Endothelial cell of hepatic sinusoid (primary cell): ENCODE data around the gene TMEM18.
"Not testable (repeated sequence)": the region's sequence is repeated elsewhere in the genome, so short reads cannot be mapped to it uniquely, and the experiment has no call there.

Experiments used
- in situ Hi-C: cut with HindIII; loops from 2 replicates; pipeline ENCODE4 v1.10.0; 2017; ENCODE audit warnings: low sequenced_read_pairs

TMEM18 gene

GRCh38 chr2:694174-694573 is 17.0 kb upstream of the TMEM18 start:
- in situ Hi-C loops = no loop called here

GRCh38 chr2:693606-694005 is 16.4 kb upstream of the TMEM18 start:
- in situ Hi-C loops = no loop called here

- in situ Hi-C loops = no loop called here
Observed at GRCh38 chr2:692767-693166, 15.6 kb upstream of the TMEM18 start.

- in situ Hi-C loops = no loop called here
Observed at GRCh38 chr2:691821-692761, 14.9 kb upstream of the TMEM18 start.

GRCh38 chr2:690799-691198 is 13.6 kb upstream of the TMEM18 start:
- in situ Hi-C loops = no loop called here

- in situ Hi-C loops = no loop called here
Observed at GRCh38 chr2:689877-690510, 12.8 kb upstream of the TMEM18 start.

GRCh38 chr2:689237-689636 is 12.0 kb upstream of the TMEM18 start:
- in situ Hi-C loops = no loop called here

- in situ Hi-C loops = no loop called here
Observed at GRCh38 chr2:688504-689076, 11.4 kb upstream of the TMEM18 start.

GRCh38 chr2:685421-685820 is 8.2 kb upstream of the TMEM18 start:
- in situ Hi-C loops = no loop called here

- in situ Hi-C loops = not testable (repeated sequence)
Observed at GRCh38 chr2:684913-685312, 7.7 kb upstream of the TMEM18 start.

- in situ Hi-C loops = no loop called here
Observed at GRCh38 chr2:682226-682625, 5.0 kb upstream of the TMEM18 start.

GRCh38 chr2:681312-681711 is 4.1 kb upstream of the TMEM18 start:
- in situ Hi-C loops = no loop called here

- in situ Hi-C loops = no loop called here
Observed at GRCh38 chr2:680496-680895, 3.3 kb upstream of the TMEM18 start.

GRCh38 chr2:678964-679363 is 1.8 kb upstream of the TMEM18 start:
- in situ Hi-C loops = no loop called here

GRCh38 chr2:677959-678550 is 849 bp upstream of the TMEM18 start:
- in situ Hi-C loops = no loop called here

GRCh38 chr2:676647-677055 is 555 bp downstream of the TMEM18 start:
- in situ Hi-C loops = no loop called here

GRCh38 chr2:675982-676646 is 1.1 kb downstream of the TMEM18 start:
- in situ Hi-C loops = no loop called here

- in situ Hi-C loops = no loop called here
Observed at GRCh38 chr2:675460-675859, 1.7 kb downstream of the TMEM18 start.

GRCh38 chr2:675051-675450 is 2.2 kb downstream of the TMEM18 start:
- in situ Hi-C loops = no loop called here

GRCh38 chr2:674321-674985 is 2.8 kb downstream of the TMEM18 start:
- in situ Hi-C loops = no loop called here
